GM19043 (cell line): ENCODE results near the gene TNP2.
A peak's percentile ranks its signal among the peaks of the same experiment; 100 is the strongest.
"Not testable (repeated sequence)": the region's sequence is repeated elsewhere in the genome, so short reads cannot be mapped to it uniquely, and the experiment has no call there.

Experiments
- ATAC-seq: cut with Tn5 transposase; IDR thresholded peaks from one replicate; pipeline ENCODE4 v1.9.1; 2021; ENCODE audit warnings: low read depth; ENCODE audit not compliant: unreplicated experiment

TNP2 gene

GRCh38 chr16:11225677-11226549 is 43.2 kb downstream of the TNP2 start:
- ATAC-seq: no peak

GRCh38 chr16:11224894-11225676 is 44.0 kb downstream of the TNP2 start:
- peak; percentile 92 for ATAC-seq

DNA sequence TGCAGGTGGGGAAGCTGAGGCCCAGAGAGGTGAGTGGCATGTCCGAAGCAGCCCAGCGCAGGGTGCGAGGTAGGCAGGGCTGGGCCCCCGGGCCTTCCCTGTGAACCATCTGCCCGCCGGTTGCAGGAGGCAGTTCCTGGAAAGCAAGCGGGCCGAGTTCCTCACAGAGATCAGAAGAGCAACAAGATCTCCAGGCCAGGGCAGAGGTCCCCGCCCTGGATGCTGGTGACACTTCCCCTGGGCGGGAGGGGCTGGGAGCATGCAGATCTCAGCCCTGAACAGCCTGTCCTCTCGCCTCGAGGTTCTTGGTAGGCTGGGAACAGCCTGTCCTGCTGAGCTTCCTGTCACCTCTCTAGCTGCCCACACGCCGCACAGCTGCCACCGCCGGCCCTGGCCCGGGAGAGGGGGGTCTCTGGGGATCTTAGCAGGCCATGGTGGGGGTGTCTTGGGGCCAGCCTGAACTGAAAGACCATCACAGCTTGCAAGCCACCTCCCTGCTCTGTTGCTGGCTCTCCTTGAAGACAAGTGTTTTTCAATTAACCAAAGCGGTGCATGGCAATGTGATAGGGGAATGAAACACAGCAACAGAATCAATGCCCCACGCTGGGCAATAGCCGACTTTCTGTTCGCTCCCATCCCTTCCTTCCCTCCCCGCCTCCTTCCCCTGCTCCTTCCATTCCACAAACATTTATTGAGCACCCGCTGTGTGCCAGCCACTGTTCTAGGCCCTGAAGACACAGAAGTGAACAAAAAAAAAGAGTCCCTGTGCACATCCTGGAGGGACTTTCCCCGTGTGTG is 44.8 kb downstream of the TNP2 start:
- ATAC-seq: peak; percentile 48

- not testable (repeated sequence) for ATAC-seq
These were observed 48.6 kb downstream of the TNP2 start for GRCh38 chr16:11220507-11220906.

- ATAC-seq: no peak
These were observed 49.9 kb downstream of the TNP2 start for GRCh38 chr16:11219178-11219577.

DNA sequence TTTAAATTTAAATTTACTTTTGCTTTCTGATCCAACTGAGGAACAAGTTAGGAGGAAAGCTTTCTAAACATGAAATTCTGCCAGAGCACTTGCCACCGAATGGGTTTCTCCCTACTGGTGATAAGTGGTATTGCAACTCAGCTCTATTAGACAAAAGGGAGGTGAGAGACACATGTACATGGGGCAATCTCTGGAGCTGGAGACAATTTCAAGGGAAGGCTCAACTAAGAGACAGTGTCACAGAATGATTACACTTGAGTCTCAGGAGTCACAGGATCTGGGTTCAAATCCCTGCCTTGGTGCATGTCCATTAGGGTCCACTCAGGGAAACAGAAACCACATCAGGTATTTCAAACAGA is 50.5 kb downstream of the TNP2 start:
- no peak for ATAC-seq
